ENCODE measurements around the gene PGC.

DNA sequence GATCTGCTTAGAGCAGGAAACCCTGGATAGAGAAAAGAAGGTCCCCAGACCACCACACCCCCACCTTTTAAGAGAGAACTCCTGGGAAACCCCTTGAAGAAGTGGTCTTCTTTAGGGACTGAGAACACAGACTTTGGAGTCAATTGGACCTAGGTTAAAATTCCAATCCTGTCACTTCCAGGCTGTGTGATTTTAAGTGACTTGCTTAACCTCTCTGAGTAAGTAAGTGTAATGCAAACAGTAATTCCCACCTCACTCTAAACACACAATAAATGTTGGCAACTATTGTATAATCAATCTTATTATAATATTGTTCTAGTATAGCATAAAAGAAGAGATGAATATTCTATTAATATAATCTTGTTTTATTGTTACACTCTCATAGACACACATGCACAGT is 15.0 kb downstream of the PGC start:
- TF ChIP-seq POLR2AphosphoS5 (IDR thresholded peaks at IDR 0.05; ENCODE audit: low read depth, low read length) (no peak), SIN3A (IDR thresholded peaks at IDR 0.05; ENCODE audit: borderline replicate concordance, insufficient read depth, low read length) (no peak)
- TF ChIP-seq, protein P1, sequence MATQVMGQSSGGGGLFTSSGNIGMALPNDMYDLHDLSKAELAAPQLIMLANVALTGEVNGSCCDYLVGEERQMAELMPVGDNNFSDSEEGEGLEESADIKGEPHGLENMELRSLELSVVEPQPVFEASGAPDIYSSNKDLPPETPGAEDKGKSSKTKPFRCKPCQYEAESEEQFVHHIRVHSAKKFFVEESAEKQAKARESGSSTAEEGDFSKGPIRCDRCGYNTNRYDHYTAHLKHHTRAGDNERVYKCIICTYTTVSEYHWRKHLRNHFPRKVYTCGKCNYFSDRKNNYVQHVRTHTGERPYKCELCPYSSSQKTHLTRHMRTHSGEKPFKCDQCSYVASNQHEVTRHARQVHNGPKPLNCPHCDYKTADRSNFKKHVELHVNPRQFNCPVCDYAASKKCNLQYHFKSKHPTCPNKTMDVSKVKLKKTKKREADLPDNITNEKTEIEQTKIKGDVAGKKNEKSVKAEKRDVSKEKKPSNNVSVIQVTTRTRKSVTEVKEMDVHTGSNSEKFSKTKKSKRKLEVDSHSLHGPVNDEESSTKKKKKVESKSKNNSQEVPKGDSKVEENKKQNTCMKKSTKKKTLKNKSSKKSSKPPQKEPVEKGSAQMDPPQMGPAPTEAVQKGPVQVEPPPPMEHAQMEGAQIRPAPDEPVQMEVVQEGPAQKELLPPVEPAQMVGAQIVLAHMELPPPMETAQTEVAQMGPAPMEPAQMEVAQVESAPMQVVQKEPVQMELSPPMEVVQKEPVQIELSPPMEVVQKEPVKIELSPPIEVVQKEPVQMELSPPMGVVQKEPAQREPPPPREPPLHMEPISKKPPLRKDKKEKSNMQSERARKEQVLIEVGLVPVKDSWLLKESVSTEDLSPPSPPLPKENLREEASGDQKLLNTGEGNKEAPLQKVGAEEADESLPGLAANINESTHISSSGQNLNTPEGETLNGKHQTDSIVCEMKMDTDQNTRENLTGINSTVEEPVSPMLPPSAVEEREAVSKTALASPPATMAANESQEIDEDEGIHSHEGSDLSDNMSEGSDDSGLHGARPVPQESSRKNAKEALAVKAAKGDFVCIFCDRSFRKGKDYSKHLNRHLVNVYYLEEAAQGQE (IDR thresholded peaks at IDR 0.05; ENCODE audit: insufficient read depth in 1 of 2, low read depth in 2 of 2, low read length in 2 of 2) = no peak

All from PFSK-1 (cell line).